ENCODE data around the gene MYB.

DNA sequence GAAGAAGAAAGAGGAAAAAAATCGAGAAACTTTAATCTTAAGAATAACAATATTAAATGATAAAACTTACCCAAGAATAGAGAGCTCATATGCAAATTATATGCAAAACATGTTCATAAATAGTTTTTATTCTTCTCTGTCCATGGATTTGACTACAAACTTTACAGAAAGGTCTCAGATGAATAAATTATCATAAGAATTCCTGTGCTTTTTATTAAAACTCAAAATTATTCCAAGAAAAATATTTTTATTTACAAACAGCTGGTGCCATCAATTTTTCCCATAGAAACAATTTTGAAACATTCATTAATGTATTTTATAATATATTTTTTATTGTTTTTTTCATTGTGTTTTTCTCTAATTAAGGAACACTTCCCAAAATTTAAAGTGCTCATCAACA is 12.1 kb downstream of the MYB start:
- TF ChIP-seq, protein P1, sequence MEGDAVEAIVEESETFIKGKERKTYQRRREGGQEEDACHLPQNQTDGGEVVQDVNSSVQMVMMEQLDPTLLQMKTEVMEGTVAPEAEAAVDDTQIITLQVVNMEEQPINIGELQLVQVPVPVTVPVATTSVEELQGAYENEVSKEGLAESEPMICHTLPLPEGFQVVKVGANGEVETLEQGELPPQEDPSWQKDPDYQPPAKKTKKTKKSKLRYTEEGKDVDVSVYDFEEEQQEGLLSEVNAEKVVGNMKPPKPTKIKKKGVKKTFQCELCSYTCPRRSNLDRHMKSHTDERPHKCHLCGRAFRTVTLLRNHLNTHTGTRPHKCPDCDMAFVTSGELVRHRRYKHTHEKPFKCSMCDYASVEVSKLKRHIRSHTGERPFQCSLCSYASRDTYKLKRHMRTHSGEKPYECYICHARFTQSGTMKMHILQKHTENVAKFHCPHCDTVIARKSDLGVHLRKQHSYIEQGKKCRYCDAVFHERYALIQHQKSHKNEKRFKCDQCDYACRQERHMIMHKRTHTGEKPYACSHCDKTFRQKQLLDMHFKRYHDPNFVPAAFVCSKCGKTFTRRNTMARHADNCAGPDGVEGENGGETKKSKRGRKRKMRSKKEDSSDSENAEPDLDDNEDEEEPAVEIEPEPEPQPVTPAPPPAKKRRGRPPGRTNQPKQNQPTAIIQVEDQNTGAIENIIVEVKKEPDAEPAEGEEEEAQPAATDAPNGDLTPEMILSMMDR (IDR thresholded peaks at IDR 0.05): no peak
- no peak for TF ChIP-seq POLR2A (IDR thresholded peaks at IDR 0.05)
